ENCODE measurements around the gene KCNAB2.

Gene KCNAB2

DNA sequence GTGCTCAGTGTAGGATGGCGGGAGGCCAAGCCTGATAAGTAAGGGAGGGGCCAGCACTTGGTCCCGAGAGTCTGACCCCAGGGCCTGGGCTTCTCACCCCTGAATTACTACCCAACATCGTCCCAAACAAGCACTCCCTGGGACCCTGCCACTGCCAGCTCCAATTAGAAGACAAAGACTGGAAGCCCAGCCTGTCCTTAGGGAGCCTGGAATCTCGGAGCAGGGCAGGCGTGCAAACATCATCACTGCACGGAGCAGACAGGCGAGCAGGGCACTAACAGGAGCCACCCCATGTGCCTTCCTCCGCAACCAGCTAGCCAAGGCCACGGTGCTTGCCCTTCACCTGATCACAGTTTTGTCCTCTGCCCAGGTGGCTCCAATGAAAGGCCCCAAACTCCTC, 23.2 kb downstream of the KCNAB2 start:
- ChIA-PET POLR2A (no interaction called here), CTCF (no interaction called here)
- DNase-seq (ENCODE audit: extremely low spot score) = no peak
- TF ChIP-seq, protein P1, sequence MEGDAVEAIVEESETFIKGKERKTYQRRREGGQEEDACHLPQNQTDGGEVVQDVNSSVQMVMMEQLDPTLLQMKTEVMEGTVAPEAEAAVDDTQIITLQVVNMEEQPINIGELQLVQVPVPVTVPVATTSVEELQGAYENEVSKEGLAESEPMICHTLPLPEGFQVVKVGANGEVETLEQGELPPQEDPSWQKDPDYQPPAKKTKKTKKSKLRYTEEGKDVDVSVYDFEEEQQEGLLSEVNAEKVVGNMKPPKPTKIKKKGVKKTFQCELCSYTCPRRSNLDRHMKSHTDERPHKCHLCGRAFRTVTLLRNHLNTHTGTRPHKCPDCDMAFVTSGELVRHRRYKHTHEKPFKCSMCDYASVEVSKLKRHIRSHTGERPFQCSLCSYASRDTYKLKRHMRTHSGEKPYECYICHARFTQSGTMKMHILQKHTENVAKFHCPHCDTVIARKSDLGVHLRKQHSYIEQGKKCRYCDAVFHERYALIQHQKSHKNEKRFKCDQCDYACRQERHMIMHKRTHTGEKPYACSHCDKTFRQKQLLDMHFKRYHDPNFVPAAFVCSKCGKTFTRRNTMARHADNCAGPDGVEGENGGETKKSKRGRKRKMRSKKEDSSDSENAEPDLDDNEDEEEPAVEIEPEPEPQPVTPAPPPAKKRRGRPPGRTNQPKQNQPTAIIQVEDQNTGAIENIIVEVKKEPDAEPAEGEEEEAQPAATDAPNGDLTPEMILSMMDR (IDR thresholded peaks at IDR 0.05; ENCODE audit: control extremely low read depth, extremely low read depth, low read depth, missing control alignments) = no peak

DNA sequence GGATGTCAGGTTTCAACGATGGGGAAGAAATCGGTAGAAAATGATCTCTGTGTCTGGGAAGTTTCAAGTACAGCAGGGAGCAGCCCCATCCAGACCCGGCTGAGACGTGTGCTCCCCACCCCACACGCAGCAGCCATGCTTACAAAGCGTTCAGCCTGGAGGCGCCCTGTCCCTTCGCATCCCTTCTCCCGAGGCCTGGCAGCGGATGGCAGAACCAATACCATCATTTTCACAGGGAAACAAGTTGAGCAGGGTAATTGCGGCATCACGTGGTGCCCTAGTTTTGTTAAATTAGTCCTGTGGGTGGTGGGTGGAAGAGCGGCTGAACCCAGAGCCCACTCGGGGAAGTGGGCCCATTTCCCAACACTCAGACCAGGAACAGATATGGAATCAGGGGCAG, 23.9 kb downstream of the KCNAB2 start:
- POLR2A ChIA-PET = no interaction called here
- no peak for DNase-seq (ENCODE audit: extremely low spot score)
- TF ChIP-seq, protein P1 (IDR thresholded peaks at IDR 0.05; ENCODE audit: control extremely low read depth, extremely low read depth, low read depth, missing control alignments) = no peak
- CTCF ChIA-PET = no interaction called here

- TF ChIP-seq, protein P1 (IDR thresholded peaks at IDR 0.05; ENCODE audit: control extremely low read depth, extremely low read depth, low read depth, missing control alignments) = no peak
- DNase-seq (ENCODE audit: extremely low spot score) = no peak
- ChIA-PET CTCF (no interaction called here), POLR2A (no interaction called here)
Observed at GRCh38 chr1:6070450-6070974, 24.8 kb downstream of the KCNAB2 start.

DNA sequence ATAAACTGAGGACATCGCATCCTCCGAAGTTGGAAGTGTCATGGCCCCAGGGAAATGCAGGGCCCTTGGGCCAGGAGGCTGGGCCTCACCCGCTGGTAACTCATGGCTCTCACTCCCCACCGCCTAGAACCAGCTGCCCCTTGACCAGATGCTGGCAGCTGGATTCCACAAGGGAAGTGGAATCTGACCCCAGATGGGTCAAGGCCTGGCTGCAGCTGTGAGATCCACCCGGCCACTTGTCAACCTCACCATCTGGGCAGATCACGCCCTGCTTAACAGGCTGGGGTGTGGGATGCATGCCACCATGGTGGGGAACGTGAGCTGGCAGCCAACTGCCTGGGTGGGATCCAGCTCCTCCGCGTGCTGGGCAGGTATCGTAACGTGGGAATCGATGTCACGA, 25.5 kb downstream of the KCNAB2 start:
- ChIA-PET POLR2A (no interaction called here), CTCF (interaction anchor here (0.8 kb wide), 1 partner anchor 12 kb away, joined by 3 read pairs; no protein-coding TSS in a partner anchor)
- no peak for DNase-seq (ENCODE audit: extremely low spot score)
- TF ChIP-seq, protein P1 (IDR thresholded peaks at IDR 0.05; ENCODE audit: control extremely low read depth, extremely low read depth, low read depth, missing control alignments) = no peak

DNA sequence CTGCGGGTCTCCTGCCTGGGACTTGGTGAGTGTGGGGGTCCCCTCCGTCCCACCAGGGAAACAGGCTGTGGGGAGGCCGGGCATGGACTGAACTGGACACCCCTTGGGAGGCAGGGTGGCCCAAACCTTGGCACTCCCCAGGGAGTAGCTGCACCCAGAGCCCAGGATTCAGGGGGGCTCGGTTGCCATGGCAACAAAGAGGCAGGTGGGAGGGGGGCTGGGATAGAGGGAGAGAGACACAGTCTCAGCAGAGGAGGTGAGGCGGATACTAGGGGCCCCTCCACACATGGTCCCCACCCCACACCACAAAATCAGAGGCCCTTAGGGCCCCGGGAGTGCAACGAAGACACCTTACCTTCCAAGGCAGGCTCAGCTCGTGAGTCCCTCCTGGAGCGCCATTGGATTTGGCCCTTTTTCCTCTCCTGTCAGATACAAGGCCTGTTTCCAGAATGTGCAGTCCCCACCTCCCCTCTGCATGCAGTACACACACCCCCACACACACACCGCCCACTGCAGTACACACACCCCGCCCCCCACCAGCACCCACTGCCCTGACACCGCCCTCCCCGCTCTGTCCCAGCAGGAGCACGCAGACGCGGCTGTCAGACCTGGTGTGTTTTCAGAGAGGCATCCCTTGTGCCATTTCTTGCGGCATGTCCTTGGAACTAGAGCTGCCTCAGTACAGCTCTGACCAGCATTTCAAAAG, 27.2 kb downstream of the KCNAB2 start:
- TF ChIP-seq, protein P1 (IDR thresholded peaks at IDR 0.05; ENCODE audit: control extremely low read depth, extremely low read depth, low read depth, missing control alignments) = no peak
- POLR2A ChIA-PET = no interaction called here
- DNase-seq (ENCODE audit: extremely low spot score) = no peak
- CTCF ChIA-PET = no interaction called here

DNA sequence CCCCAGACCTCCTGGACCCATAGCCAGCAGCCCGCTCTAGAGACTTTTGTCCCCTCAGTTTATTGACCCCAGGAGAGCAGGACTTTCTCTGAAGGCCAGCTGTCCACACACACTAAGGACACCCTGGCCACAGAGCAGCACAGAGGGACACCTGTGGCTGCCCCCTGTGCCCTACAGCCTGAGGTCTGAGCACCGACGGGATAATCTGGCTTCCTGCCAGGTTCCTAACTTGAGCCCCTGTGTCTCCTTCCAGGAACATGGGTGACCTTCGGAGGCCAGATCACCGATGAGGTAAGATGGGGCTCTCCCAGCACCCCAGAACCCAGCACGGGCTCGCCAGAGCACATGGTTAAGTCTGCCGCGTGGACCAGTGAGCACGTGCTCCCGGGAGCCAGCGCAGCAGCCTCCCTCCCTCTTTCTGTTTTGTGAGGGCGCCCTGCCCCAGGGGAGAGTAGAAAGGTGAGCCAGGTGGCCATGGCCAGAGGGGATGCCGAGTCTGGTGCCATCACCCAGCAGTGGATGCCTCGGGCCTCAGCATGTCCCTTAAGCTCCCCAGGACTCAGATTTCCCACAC, 27.9 kb downstream of the KCNAB2 start:
- CTCF ChIA-PET = interaction anchor here (1.7 kb wide), 1 partner anchor 173 kb away, joined by 7 read pairs; no protein-coding TSS in a partner anchor
- POLR2A ChIA-PET = no interaction called here

More for the DNA sequence above, 27.9 kb downstream of the KCNAB2 start:
- TF ChIP-seq, protein P1 (IDR thresholded peaks at IDR 0.05; ENCODE audit: control extremely low read depth, extremely low read depth, low read depth, missing control alignments) = no peak
- no peak for DNase-seq (ENCODE audit: extremely low spot score)
